SJSA1 (cell line): ENCODE results near the gene MYO1C. TPM values are rescaled to one million over a fixed set of nuclear protein-coding genes. Genes with fewer than 3 reads are reported as not detected.
"Not testable (repeated sequence)": the region's sequence is repeated elsewhere in the genome, so short reads cannot be mapped to it uniquely, and the experiment has no call there.

Experiments used
- DNase-seq, 2 experiments: peaks; one replicate each; pipeline ENCODE4 v3.0.0-alpha.2; 2015 to 2020; ENCODE audit warnings: low spot score in 2 of 2, low read depth in 1 of 2
- H3K27ac ChIP-seq: fragments of 250-450 bp; sonication (Bioruptor Pico); 2 replicates; pipeline ENCODE4 v1.5.1; 2020; ENCODE audit warnings: mild to moderate bottlenecking, moderate library complexity
- H3K27me3 ChIP-seq: fragments of 250-450 bp; sonication (Bioruptor Pico); replicated peaks from 2 replicates; pipeline ENCODE4 v1.5.1; 2020; ENCODE audit warnings: mild to moderate bottlenecking, moderate library complexity
- H3K36me3 ChIP-seq: fragments of 250-450 bp; sonication (Bioruptor Pico); 2 replicates; pipeline ENCODE4 v1.5.1; 2020; ENCODE audit warnings: mild to moderate bottlenecking
- H3K4me1 ChIP-seq: fragments of 250-450 bp; sonication (Bioruptor Pico); replicated peaks from 2 replicates; pipeline ENCODE4 v1.6.1; 2021; ENCODE audit warnings: mild to moderate bottlenecking
- H3K4me3 ChIP-seq: fragments of 250-450 bp; sonication (Bioruptor Pico); 2 replicates; pipeline ENCODE4 v1.5.1; 2020; ENCODE audit warnings: mild to moderate bottlenecking
- H3K9me3 ChIP-seq: fragments of 250-450 bp; sonication (Bioruptor Pico); replicated peaks from 2 replicates; pipeline ENCODE4 v1.5.1; 2020; ENCODE audit warnings: mild to moderate bottlenecking
- total RNA-seq: library from RNA; depleted of rRNA; stranded (reverse); fragments of >200 nt; shearing (Covaris generic); gene quantifications from 2 replicates; pipeline ENCODE4 v1.2.3, GENCODE V29; 2014

The MYO1C gene
- total RNA-seq, 1 experiment from 2014 or later = 155 TPM

- no peak overlapping the region for H3K27ac ChIP-seq
- DNase-seq = no peak
- peaks cover 10% of the 10 kb centered on the region for H3K4me1 ChIP-seq
- H3K4me3 ChIP-seq = no peak overlapping the region
- H3K9me3 ChIP-seq = no peaks in the 10 kb centered on the region
- peaks cover 34% of the 10 kb centered on the region for H3K36me3 ChIP-seq
- no peaks in the 10 kb centered on the region for H3K27me3 ChIP-seq
Observed at GRCh38 chr17:1518410-1518809, 25.9 kb upstream of the MYO1C start.

DNA sequence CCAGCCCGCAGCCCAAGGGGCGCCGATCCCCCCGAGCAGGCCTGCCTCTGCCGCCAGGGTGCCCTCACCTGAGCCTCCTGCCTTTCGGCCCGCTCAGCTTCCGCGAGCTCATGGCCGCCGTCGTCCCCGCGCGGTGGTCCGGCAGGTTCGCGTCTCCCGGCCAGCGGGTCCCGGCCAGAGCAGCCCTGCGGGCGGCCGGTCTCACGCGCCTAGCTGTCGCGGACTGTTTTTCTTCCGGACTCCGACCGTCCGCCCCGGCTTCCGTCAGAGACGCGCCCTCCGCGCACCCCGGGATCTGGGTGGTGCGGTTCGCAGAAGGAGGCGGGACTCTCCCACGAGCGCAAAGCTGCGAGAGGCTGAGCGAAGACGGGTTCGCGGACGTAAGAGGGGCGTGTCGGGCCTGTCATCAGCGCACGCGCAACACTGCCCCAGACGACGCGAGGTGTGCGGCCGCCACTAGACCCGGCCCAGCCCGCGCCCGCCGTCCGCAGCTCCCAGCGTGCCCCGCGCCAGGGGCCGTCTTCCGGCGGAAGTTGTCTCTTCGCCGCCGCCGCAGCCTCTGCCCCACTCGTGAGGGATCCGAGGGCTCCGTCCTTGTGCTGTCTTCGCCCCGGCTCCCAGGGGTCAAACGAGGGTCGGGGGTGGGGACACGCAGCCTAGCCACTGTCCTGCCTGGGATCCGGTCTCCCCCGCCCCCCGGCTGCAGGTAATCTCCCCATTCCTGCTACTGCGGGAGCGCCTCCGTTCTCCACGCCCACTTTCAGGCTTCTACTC lies 24.1 kb upstream of the MYO1C start, which contains the start of gene INPP5K:
Gene INPP5K, minus strand, starts transcription at position 225 of the 774 bp plus-strand sequence. Its CDS starts 113 bp downstream, at position 112.
- peaks cover 10% of the 10 kb centered on the region for H3K4me1 ChIP-seq
- no peaks in the 10 kb centered on the region for H3K27me3 ChIP-seq
- peak within 1 kb of the TSS; percentile 84 for H3K4me3 ChIP-seq
- peaks cover 37% of the 10 kb centered on the region for H3K36me3 ChIP-seq
- peak; percentile 95 to 97 for DNase-seq
- no peaks in the 10 kb centered on the region for H3K9me3 ChIP-seq
- H3K27ac ChIP-seq = peak within 1 kb of the TSS; percentile 73

GRCh38 chr17:1515640-1516387 lies 23.3 kb upstream of the MYO1C start:
- peak; percentile 80 to 83 for DNase-seq

GRCh38 chr17:1512351-1512750 lies 19.9 kb upstream of the MYO1C start:
- Histone ChIP-seq H3K9me3 (no peaks in the 10 kb centered on the region), H3K36me3 (peaks cover 15% of the 10 kb centered on the region), H3K27ac (no peak overlapping the region), H3K27me3 (no peaks in the 10 kb centered on the region), H3K4me3 (no peak overlapping the region), H3K4me1 (peaks cover 7% of the 10 kb centered on the region)
- DNase-seq = no peak

More at GRCh38 chr17:1515640-1516387, 23.3 kb upstream of the MYO1C start:
- peaks cover 34% of the 10 kb centered on the region for H3K36me3 ChIP-seq
- H3K27ac ChIP-seq = peak overlapping the region; percentile 73
- peaks cover 10% of the 10 kb centered on the region for H3K4me1 ChIP-seq
- H3K27me3 ChIP-seq = no peaks in the 10 kb centered on the region
- peak overlapping the region; percentile 84 for H3K4me3 ChIP-seq
- H3K9me3 ChIP-seq = no peaks in the 10 kb centered on the region

DNA sequence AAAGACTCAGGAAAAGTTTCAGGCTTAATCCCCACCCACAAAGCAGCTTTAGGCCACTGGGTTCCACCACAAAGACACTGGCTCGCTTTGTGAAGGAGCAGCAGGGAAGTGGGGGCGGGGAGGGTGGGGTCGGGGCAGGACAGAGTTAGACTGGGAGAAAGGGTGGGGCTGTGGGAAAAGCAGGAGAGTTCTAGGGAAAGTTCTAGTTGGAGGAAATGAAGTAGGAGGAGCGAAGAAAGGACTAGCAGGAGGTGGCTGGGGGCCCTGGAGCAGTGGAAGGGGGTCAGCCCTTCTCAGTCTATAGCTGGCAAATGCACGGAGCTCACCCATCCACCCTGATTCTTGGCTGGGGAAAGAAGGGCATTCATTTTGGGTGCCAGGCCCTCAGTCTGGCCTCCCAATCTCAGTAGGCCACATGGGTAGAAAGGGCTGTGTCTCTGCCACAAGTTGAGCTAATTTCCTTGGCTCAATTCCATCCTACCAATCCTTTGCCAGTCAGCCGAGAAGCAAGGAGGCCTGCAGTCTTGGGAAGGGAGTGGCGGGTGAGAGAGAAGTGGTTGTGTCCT lies 19.4 kb upstream of the MYO1C start:
- peaks cover 13% of the 10 kb centered on the region for H3K36me3 ChIP-seq
- H3K4me1 ChIP-seq = peaks cover 7% of the 10 kb centered on the region
- H3K4me3 ChIP-seq = no peak overlapping the region
- no peaks in the 10 kb centered on the region for H3K9me3 ChIP-seq
- no peaks in the 10 kb centered on the region for H3K27me3 ChIP-seq
- H3K27ac ChIP-seq = no peak overlapping the region
- no peak for DNase-seq

- no peak overlapping the region for H3K27ac ChIP-seq
Observed at GRCh38 chr17:1511290-1511689, 18.8 kb upstream of the MYO1C start.

DNA sequence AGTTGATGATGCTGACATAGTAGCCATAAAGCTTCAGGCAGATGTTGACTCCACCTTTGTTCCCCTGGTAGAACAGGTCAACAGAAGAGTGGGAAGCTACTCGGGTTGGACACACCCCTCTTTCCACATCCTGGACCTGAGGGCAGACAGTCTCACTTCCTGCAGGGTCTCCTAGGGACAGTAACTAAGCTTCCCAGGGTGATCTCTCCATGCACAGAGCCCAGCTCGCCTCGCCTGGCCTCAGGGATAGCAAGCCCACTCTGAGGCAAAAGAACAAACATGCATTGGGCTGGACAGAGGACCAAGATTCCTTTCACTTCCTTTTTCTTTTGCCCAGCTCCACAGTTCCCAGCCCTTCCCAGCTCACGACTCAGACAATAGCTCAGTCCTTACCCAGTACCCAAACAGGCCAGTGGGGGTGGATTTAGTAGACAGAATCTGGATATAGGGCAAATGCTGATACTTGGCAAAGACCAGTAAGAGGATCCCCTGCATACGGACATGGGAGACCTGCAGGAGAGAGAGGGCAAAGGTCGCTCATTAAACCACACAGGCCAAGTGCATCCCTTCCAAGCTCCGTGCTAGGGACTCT lies 16.9 kb upstream of the MYO1C start:
- no peak for DNase-seq
- no peak overlapping the region for H3K27ac ChIP-seq
- peaks cover 12% of the 10 kb centered on the region for H3K36me3 ChIP-seq
- H3K4me1 ChIP-seq = no peaks in the 10 kb centered on the region
- H3K27me3 ChIP-seq = no peaks in the 10 kb centered on the region
- H3K4me3 ChIP-seq = no peak overlapping the region
- H3K9me3 ChIP-seq = no peaks in the 10 kb centered on the region

More at GRCh38 chr17:1511290-1511689, 18.8 kb upstream of the MYO1C start:
- no peak overlapping the region for H3K4me3 ChIP-seq
- peaks cover 7% of the 10 kb centered on the region for H3K4me1 ChIP-seq
- no peak for DNase-seq
- H3K27me3 ChIP-seq = no peaks in the 10 kb centered on the region
- peaks cover 12% of the 10 kb centered on the region for H3K36me3 ChIP-seq
- H3K9me3 ChIP-seq = no peaks in the 10 kb centered on the region

DNA sequence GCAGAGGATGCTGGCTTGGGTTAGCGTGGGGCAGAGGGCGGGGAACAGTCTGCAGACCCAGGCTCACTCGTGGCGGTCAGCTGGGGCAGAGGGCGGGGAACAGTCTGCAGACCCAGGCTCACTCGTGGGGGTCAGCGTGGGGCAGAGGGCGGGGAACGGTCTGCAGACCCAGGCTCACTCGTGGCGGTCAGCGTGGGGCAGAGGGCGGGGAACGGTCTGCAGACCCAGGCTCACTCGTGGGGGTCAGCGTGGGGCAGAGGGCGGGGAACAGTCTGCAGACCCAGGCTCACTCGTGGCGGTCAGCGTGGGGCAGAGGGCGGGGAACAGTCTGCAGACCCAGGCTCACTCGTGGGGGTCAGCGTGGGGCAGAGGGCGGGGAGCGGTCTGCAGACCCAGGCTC lies 16.2 kb upstream of the MYO1C start:
- H3K9me3 ChIP-seq, DNase-seq, H3K27ac ChIP-seq, H3K4me3 ChIP-seq, H3K4me1 ChIP-seq, H3K27me3 ChIP-seq: not testable (repeated sequence)
- peaks cover 12% of the 10 kb centered on the region for H3K36me3 ChIP-seq

- Histone ChIP-seq H3K9me3 (no peaks in the 10 kb centered on the region), H3K4me3 (no peak overlapping the region), H3K4me1 (no peaks in the 10 kb centered on the region), H3K36me3 (0 out of 2 replicates have a peak, but pooled peaks cover 6% of the 10 kb centered on the region), H3K27ac (no peak overlapping the region), H3K27me3 (no peaks in the 10 kb centered on the region)
- no peak for DNase-seq
Observed at GRCh38 chr17:1506649-1507267, 14.3 kb upstream of the MYO1C start.

- Histone ChIP-seq H3K27ac (no peak overlapping the region), H3K36me3 (0 out of 2 replicates have a peak, but pooled peaks cover 6% of the 10 kb centered on the region), H3K27me3 (no peaks in the 10 kb centered on the region), H3K9me3 (no peaks in the 10 kb centered on the region), H3K4me1 (no peaks in the 10 kb centered on the region), H3K4me3 (no peak overlapping the region)
- DNase-seq = no peak
Observed at GRCh38 chr17:1505586-1505985, 13.1 kb upstream of the MYO1C start.

- no peak overlapping the region for H3K4me3 ChIP-seq
- H3K9me3 ChIP-seq = no peaks in the 10 kb centered on the region
- H3K27me3 ChIP-seq = no peaks in the 10 kb centered on the region
- no peak for DNase-seq
- H3K36me3 ChIP-seq = 0 out of 2 replicates have a peak, but pooled peaks cover 6% of the 10 kb centered on the region
- H3K27ac ChIP-seq = no peak overlapping the region
- H3K4me1 ChIP-seq = no peaks in the 10 kb centered on the region
Observed at GRCh38 chr17:1504866-1505265, 12.4 kb upstream of the MYO1C start.

DNA sequence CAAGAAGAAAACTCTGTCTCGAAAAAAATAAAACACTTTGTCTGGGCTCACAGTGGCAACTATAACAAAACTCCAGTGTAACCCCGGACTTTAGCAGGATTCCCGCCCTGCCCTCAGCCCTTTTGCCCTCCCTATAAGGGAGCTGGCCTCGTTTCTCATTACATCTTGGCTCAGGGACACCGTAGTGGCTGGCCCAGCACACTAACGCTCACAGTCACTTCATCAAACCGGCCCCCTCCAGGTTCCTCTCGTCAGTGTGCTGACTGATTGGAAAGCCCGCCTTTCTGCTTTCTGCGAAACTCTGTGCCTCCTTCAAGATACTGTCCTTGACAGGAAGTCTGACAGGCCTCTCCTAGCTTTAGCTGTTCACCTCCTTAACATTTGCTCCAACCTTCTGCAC lies 11.2 kb upstream of the MYO1C start:
- no peaks in the 10 kb centered on the region for H3K4me1 ChIP-seq
- H3K36me3 ChIP-seq = 0 out of 2 replicates have a peak, but pooled peaks cover 6% of the 10 kb centered on the region
- H3K4me3 ChIP-seq = no peak overlapping the region
- H3K27ac ChIP-seq = no peak overlapping the region
- DNase-seq = no peak
- H3K27me3 ChIP-seq = no peaks in the 10 kb centered on the region
- no peaks in the 10 kb centered on the region for H3K9me3 ChIP-seq

DNA sequence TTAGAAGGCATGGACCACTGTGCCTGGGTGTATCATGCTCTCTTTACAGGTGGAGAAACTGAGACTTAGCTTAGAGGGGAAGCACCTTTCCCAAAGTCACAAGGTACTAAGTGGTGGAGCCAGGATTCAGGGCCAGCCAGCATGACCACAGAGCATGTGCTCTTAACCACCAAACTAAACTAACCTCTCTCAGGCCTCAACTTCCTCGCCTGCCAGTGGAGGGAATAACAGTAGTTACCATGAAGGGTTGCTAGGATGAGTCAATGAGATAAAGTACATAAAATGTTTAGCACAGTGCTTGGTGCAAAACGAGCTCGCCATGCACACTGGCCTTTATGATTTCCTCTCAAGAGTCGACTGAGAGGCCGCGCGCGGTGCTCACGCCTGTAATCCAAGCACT lies 6.4 kb upstream of the MYO1C start:
- Histone ChIP-seq H3K4me1 (no peaks in the 10 kb centered on the region), H3K27ac (no peak overlapping the region)

More for the DNA sequence above, 6.4 kb upstream of the MYO1C start:
- no peak for DNase-seq
- Histone ChIP-seq H3K9me3 (no peaks in the 10 kb centered on the region), H3K36me3 (peaks cover 8% of the 10 kb centered on the region), H3K27me3 (no peaks in the 10 kb centered on the region), H3K4me3 (no peak overlapping the region)
